ENCODE data around the gene CACNG1. TPM values are rescaled to one million over a fixed set of nuclear protein-coding genes. Genes with fewer than 3 reads are reported as not detected.

Gene CACNG1
- not detected for total RNA-seq
- not detected for polyA plus RNA-seq
- long read RNA-seq, donor 1: 0 reads
- long read RNA-seq, donor 2: 0 reads
- long read RNA-seq, donor 3: 0 reads
- long read RNA-seq, donor 4: 0 reads

GRCh38 chr17:67044016-67044772 lies at the start of gene CACNG1:
CACNG1 (plus strand) TSS chr17:67044554; CDS start chr17:67044661, 107 bp downstream.
- intact Hi-C loops (cut with DNase I): no loop called here

GRCh38 chr17:66994930-66995535 lies 49.3 kb upstream of the CACNG1 start:
- 77% methylated on average over 12 of the region's 12 CpGs for WGBS
- ATAC-seq (no peak), DNase-seq (no peak)

More at GRCh38 chr17:67044016-67044772, at the start of gene CACNG1:
- DNase-seq: no peak
- Histone ChIP-seq H3K9me3 (ENCODE audit: control insufficient read depth, low read length) (no peaks in the 10 kb centered on the region), H3K27ac (ENCODE audit: low read length) (no peak within 1 kb of the TSS), H3K4me1 (ENCODE audit: control insufficient read depth, insufficient read depth, low read length) (no peaks in the 10 kb centered on the region), H3K27me3 (ENCODE audit: control insufficient read depth, insufficient read depth) (no peaks in the 10 kb centered on the region), H3K4me3 (ENCODE audit: low read length) (no peak within 1 kb of the TSS)
- 83% methylated on average over 32 of the region's 32 CpGs for WGBS
- peak in 1 of 2 donors; percentile 30 for ATAC-seq

GRCh38 chr17:66995944-66996343 lies 48.4 kb upstream of the CACNG1 start:
- no peak for ATAC-seq
- intact Hi-C loops (cut with DNase I): no loop called here
- WGBS: 75% methylated on average over 7 of the region's 7 CpGs

More at GRCh38 chr17:66994930-66995535, 49.3 kb upstream of the CACNG1 start:
- no peaks in the 10 kb centered on the region for H3K4me1 ChIP-seq (ENCODE audit: control insufficient read depth, insufficient read depth, low read length)
- no peak overlapping the region for H3K4me3 ChIP-seq (ENCODE audit: low read length)
- intact Hi-C loops (cut with DNase I): no loop called here
- H3K27ac ChIP-seq (ENCODE audit: low read length): no peak overlapping the region
- no peaks in the 10 kb centered on the region for H3K9me3 ChIP-seq (ENCODE audit: control insufficient read depth, low read length)
- H3K27me3 ChIP-seq (ENCODE audit: control insufficient read depth, insufficient read depth): no peaks in the 10 kb centered on the region

GRCh38 chr17:66996926-66997325 lies 47.4 kb upstream of the CACNG1 start:
- 93% methylated on average over 5 of the region's 5 CpGs for WGBS
- DNase-seq: no peak
- Histone ChIP-seq H3K4me1 (ENCODE audit: control insufficient read depth, insufficient read depth, low read length) (no peaks in the 10 kb centered on the region), H3K27ac (ENCODE audit: low read length) (no peak overlapping the region), H3K9me3 (ENCODE audit: control insufficient read depth, low read length) (no peaks in the 10 kb centered on the region), H3K27me3 (ENCODE audit: control insufficient read depth, insufficient read depth) (no peaks in the 10 kb centered on the region), H3K4me3 (ENCODE audit: low read length) (no peak overlapping the region)
- no peak for ATAC-seq
- intact Hi-C loops (cut with DNase I): no loop called here

More at GRCh38 chr17:66995944-66996343, 48.4 kb upstream of the CACNG1 start:
- Histone ChIP-seq H3K4me1 (ENCODE audit: control insufficient read depth, insufficient read depth, low read length) (no peaks in the 10 kb centered on the region), H3K9me3 (ENCODE audit: control insufficient read depth, low read length) (no peaks in the 10 kb centered on the region), H3K27ac (ENCODE audit: low read length) (no peak overlapping the region), H3K4me3 (ENCODE audit: low read length) (no peak overlapping the region), H3K27me3 (ENCODE audit: control insufficient read depth, insufficient read depth) (no peaks in the 10 kb centered on the region)
- no peak for DNase-seq

- 89% methylated on average over 2 of the region's 2 CpGs for WGBS
- no peaks in the 10 kb centered on the region for H3K4me1 ChIP-seq (ENCODE audit: control insufficient read depth, insufficient read depth, low read length)
- no peak for DNase-seq
- ATAC-seq: no peak
- H3K9me3 ChIP-seq (ENCODE audit: control insufficient read depth, low read length): no peaks in the 10 kb centered on the region
- H3K27ac ChIP-seq (ENCODE audit: low read length): no peak overlapping the region
- H3K27me3 ChIP-seq (ENCODE audit: control insufficient read depth, insufficient read depth): no peaks in the 10 kb centered on the region
- no peak overlapping the region for H3K4me3 ChIP-seq (ENCODE audit: low read length)
- intact Hi-C loops (cut with DNase I): no loop called here
Observed at GRCh38 chr17:67003231-67003630, 41.1 kb upstream of the CACNG1 start.

GRCh38 chr17:67004181-67004580 lies 40.2 kb upstream of the CACNG1 start:
- Histone ChIP-seq H3K9me3 (ENCODE audit: control insufficient read depth, low read length) (no peaks in the 10 kb centered on the region), H3K27ac (ENCODE audit: low read length) (no peak overlapping the region), H3K4me3 (ENCODE audit: low read length) (no peak overlapping the region), H3K4me1 (ENCODE audit: control insufficient read depth, insufficient read depth, low read length) (no peaks in the 10 kb centered on the region), H3K27me3 (ENCODE audit: control insufficient read depth, insufficient read depth) (no peaks in the 10 kb centered on the region)
- intact Hi-C loops (cut with DNase I): no loop called here
- no peak for ATAC-seq
- no peak for DNase-seq
- 71% methylated on average over 11 of the region's 11 CpGs for WGBS

GRCh38 chr17:67007266-67007665 lies 37.1 kb upstream of the CACNG1 start:
- Histone ChIP-seq H3K27me3 (ENCODE audit: control insufficient read depth, insufficient read depth) (no peaks in the 10 kb centered on the region), H3K4me3 (ENCODE audit: low read length) (no peak overlapping the region), H3K4me1 (ENCODE audit: control insufficient read depth, insufficient read depth, low read length) (no peaks in the 10 kb centered on the region), H3K27ac (ENCODE audit: low read length) (no peak overlapping the region), H3K9me3 (ENCODE audit: control insufficient read depth, low read length) (no peaks in the 10 kb centered on the region)
- intact Hi-C loops (cut with DNase I): no loop called here
- no peak for ATAC-seq
- WGBS: 85% methylated on average over 6 of the region's 6 CpGs
- no peak for DNase-seq

GRCh38 chr17:67008101-67008500 lies 36.3 kb upstream of the CACNG1 start:
- 86% methylated on average over 6 of the region's 6 CpGs for WGBS
- no peaks in the 10 kb centered on the region for H3K4me1 ChIP-seq (ENCODE audit: control insufficient read depth, insufficient read depth, low read length)
- intact Hi-C loops (cut with DNase I): no loop called here
- no peaks in the 10 kb centered on the region for H3K9me3 ChIP-seq (ENCODE audit: control insufficient read depth, low read length)
- DNase-seq (no peak), ATAC-seq (no peak)
- H3K27me3 ChIP-seq (ENCODE audit: control insufficient read depth, insufficient read depth): no peaks in the 10 kb centered on the region
- no peak overlapping the region for H3K27ac ChIP-seq (ENCODE audit: low read length)
- no peak overlapping the region for H3K4me3 ChIP-seq (ENCODE audit: low read length)

GRCh38 chr17:67011527-67012175 lies 32.7 kb upstream of the CACNG1 start:
- ATAC-seq (no peak), DNase-seq (no peak)
- Histone ChIP-seq H3K27ac (ENCODE audit: low read length) (no peak overlapping the region), H3K4me3 (ENCODE audit: low read length) (no peak overlapping the region), H3K9me3 (ENCODE audit: control insufficient read depth, low read length) (no peaks in the 10 kb centered on the region), H3K27me3 (ENCODE audit: control insufficient read depth, insufficient read depth) (no peaks in the 10 kb centered on the region), H3K4me1 (ENCODE audit: control insufficient read depth, insufficient read depth, low read length) (no peaks in the 10 kb centered on the region)
- intact Hi-C loops (cut with DNase I): no loop called here
- 63% methylated on average over 9 of the region's 9 CpGs for WGBS

GRCh38 chr17:67013891-67014290 lies 30.5 kb upstream of the CACNG1 start:
- Histone ChIP-seq H3K4me3 (ENCODE audit: low read length) (no peak overlapping the region), H3K27me3 (ENCODE audit: control insufficient read depth, insufficient read depth) (no peaks in the 10 kb centered on the region), H3K9me3 (ENCODE audit: control insufficient read depth, low read length) (no peaks in the 10 kb centered on the region), H3K27ac (ENCODE audit: low read length) (no peak overlapping the region), H3K4me1 (ENCODE audit: control insufficient read depth, insufficient read depth, low read length) (no peaks in the 10 kb centered on the region)
- intact Hi-C loops (cut with DNase I): no loop called here
- DNase-seq (no peak), ATAC-seq (no peak)
- 85% methylated on average over 8 of the region's 8 CpGs for WGBS

GRCh38 chr17:67015001-67015400 lies 29.4 kb upstream of the CACNG1 start:
- Histone ChIP-seq H3K27ac (ENCODE audit: low read length) (no peak overlapping the region), H3K4me1 (ENCODE audit: control insufficient read depth, insufficient read depth, low read length) (no peaks in the 10 kb centered on the region), H3K27me3 (ENCODE audit: control insufficient read depth, insufficient read depth) (no peaks in the 10 kb centered on the region), H3K9me3 (ENCODE audit: control insufficient read depth, low read length) (no peaks in the 10 kb centered on the region), H3K4me3 (ENCODE audit: low read length) (no peak overlapping the region)
- DNase-seq (no peak), ATAC-seq (no peak)
- intact Hi-C loops (cut with DNase I): no loop called here
- WGBS: 77% methylated on average over 11 of the region's 11 CpGs
